HG02943 (cell line): Measurements from ENCODE around the gene BCL2L1.
"Not testable (repeated sequence)": the region's sequence is repeated elsewhere in the genome, so short reads cannot be mapped to it uniquely, and the experiment has no call there.

Experiments used
- ATAC-seq: cut with Tn5 transposase; IDR thresholded peaks from one replicate; pipeline ENCODE4 v1.9.1; 2021; ENCODE audit warnings: mild to moderate bottlenecking, low read depth, moderate library complexity; ENCODE audit not compliant: unreplicated experiment

The BCL2L1 gene

DNA sequence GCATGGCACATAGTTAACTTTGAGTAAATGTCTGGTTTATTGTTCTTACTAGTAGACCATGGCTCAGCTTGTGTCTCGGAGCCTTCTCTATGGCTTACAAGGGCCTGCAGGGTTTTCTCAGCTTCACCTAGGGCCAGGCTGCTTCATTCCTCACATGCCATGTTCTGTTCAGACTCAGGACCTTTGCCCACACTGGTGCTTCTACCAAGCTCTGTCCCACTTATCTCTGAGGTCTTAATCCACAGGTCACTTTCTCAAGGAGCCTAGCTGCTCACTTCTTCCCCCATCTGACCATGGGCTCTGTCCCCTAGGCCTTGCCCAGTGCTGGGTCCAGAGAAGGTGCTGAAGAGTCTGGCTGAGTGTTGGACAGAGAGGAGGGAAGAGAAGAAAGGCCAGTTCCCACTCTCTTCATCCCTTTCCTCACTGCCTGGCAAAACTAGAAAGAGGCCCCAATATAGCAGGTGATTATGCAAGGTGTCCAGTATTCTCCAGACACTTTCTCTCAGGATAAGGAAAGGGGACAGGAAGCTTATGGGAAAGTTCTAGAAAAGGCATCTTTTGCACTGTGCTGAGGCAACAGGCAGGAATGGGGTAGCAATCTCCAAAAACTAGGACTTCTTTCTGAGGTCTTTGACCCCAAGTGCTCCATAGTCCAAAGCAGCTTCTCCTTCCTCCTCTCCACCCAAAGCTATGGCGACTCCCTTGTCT, 45.0 kb downstream of the BCL2L1 start:
- ATAC-seq, result no peak

DNA sequence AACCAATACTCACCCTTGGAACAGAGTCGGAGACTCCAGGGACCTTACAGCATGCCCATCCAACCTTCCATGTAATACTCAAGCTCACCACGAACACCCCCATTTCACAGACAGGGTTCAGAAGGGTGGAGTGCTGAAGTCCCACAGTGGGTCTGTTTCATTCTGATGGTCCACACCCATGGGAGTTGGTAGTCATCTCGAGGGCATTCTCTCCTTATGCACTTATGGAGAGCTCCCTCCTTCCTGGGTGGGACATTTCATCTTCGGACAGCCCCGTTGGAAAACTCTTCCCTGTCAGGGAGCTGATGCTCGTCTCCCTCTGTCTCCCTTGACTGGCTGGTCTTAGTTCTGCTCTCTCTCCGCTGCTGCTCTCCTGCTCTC, 46.1 kb downstream of the BCL2L1 start:
- ATAC-seq, result no peak

DNA sequence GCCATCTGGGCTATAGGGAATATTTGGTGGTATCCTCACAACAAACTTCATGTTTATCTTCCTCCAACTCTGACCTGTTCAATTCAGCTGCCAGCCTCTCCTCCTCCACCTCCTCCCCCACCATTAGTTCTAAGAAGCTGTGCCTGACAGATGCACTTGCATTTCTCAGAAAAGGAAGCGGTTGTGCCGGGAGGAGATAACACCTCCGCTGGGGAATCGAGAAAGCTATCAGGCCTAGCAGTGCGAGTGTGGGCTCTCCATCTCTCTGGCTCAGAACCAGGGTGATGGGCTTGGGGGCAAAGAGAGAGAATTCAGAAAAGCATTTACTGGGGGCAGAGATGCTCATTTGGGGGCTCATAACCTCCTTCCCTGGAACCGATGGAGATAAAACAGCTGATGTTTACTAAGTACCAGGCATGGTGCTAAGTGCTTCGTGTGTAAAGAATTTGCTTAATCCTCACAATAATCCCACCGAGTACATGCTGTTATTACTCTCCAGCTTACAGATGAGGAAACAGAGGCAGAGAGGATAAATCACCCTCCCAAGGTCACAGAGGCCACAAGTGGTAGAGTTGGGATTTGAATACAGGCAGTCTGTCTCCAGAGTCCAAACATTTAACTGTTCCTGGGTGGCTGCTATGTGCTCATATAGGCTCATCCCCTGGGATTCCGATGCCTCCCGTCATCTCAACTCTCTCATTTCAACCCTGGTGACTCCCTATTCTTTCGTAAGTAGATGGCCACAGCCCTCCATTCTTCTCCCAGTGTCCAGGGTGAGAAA, 46.6 kb downstream of the BCL2L1 start:
- ATAC-seq, result no peak

DNA sequence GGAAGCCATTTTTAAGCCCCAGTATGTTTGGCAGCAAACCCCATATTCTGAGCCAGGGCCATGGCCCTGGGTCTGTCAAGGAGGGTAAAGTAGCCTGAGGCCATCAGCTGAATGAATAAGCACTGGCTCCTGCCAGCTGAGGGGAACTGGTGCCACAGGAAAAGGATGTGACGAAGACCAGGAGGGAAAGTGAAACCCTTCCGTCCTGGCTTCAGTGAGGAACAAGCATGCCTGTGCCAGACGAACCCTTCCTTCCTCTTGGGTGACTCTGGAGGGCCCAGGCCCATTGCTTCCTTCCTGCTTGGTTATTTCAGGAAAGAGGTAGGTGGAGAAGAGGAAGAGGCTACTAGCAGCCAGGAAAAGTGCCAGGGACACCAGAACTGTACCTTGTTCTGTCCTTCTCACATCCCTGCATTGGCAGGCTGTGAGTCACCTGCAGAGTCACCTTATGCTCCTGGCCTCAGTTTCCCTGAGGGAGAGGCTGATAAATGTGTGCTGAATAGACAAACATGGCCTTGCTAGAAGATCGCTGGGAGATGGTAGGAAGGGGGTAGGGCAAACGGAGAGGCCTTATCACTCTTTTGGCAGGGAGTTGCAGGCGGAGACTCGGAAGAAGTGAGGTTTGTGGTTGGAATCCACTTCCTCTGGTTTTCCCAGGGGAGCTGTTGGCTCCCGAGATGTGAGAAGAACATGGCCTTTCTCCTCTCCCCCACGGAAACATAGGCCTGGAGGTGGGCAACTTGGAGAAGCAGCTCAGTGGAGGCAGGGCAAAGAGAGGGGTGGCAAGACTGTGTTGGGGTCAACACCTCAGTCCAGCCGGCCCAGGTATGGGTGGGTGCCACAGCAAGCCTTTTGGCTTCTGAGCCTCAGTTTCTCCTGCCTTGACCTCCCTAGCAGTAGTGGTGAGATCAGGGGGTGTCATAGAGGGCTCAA, 47.5 kb downstream of the BCL2L1 start:
- peak; percentile 62 for ATAC-seq

DNA sequence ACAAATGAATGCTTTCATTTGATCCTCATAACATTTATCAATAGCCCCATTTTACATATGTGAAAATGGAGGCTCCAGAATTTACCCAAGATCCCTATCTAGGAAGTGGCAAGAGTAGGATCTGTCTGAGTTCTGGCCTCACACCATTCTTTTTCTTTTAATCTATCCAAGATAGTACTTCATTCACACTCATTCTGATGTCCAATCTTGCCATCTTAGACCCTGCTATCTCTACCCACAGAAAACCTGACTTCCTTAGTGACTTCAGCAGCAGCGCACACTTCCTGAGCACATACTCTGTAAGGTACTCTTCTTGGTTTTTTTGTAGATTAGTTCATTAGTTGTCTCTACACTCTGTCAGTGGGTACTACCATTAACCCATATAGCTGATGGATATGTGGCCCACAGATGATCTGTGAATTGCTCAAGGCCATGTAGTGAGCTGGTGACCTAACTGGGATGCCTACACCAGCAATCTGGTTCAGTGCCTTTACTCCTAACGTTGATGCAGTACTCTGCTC, 48.7 kb downstream of the BCL2L1 start:
- ATAC-seq, result no peak

DNA sequence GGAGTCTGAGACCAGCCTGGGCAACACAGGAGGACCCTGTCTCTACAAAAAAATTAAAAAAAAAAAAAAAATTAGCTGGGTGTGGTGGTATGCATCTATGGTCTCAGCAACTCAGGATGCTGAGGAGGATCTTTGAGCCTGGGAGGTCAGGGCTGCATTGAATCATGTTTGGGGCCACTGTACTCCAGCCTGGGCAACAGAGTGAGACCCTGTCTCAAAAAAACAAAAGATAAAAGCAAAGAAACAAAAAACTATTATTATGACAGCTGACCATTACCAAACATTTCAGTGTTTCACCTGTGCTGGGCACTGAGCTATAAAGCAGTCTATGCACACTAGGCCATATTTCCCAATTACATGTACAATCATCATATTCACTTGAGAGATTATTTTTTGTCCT, 49.2 kb downstream of the BCL2L1 start:
- no peak for ATAC-seq

DNA sequence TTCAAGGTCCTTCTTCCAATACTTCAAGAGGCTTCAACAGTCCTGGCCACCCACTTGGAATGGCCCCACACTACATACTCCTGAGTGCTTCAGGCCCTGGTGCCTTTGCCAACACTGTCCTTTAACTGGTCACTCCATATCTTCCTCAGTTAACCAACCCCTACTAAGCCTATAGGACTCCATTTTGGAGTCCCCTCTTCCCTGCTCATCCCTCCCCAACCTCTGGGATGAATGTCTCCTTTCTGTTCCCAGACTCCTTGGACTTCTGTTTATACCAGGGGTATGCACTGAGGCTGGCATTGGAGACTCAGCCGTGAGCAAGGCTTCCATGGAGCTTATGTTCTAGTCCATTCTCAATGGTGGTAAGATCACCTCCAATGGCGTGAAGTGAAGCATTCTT, 51.3 kb downstream of the BCL2L1 start:
- ATAC-seq, result no peak

DNA sequence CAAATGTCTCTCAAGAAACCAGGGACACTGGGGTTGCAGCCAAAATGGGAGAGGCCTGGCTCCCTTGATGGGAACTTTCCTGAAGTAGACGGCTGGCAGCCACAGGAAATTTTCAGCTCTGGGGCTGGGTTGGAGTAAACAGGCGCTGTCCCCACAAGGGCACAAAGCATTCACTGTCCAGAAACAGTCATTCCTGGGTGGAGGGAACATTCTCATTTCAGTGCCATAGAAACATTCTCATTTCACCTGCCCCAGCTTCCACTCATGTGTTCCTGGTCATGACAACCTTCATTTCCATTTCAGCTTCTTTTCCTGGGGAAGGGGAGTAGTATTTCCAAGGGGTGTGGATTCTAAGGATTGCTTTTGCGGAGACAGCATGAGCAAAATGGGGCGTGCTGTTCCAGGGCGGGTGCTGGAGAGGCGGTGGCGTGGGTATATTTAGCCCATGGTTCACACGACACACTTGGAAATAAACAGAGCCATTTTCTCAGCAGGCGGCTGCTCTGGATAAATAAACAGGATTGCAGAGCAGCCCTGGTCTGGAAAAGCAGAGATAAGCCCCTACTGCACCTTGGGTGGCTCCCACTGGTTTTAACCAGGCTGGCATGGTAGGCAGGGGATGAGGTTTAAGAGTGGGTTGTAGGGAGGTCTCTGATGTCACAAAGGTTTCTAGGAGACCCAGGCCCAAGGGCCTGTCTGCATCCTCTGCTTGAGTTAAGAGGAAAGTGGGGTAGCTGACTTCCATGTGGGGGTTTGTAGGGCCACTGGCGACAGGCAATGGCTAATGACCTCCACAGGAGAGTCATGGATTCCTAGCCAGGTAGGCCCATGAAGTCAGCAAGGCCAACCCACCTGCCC, 52.1 kb downstream of the BCL2L1 start:
- no peak for ATAC-seq

DNA sequence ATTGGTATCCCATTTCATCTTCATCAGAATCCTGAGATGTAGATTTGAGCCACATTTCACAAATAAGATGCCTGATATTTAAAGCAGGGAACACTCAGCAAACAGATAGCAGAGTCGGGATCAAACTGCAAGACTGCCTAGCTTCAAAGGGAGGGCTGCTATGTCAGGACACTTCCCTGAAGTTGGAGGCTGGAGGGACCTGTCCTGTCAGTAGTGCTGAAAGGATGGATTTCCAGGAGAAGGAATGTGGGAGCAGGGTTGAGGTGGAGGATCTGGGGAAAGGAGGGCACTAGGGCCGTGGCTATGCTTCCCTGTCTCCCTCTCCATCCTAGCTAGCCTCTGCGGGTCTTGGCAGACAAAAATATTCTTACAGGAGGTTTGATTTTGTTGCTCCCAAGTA, 52.8 kb downstream of the BCL2L1 start:
- no peak for ATAC-seq

DNA sequence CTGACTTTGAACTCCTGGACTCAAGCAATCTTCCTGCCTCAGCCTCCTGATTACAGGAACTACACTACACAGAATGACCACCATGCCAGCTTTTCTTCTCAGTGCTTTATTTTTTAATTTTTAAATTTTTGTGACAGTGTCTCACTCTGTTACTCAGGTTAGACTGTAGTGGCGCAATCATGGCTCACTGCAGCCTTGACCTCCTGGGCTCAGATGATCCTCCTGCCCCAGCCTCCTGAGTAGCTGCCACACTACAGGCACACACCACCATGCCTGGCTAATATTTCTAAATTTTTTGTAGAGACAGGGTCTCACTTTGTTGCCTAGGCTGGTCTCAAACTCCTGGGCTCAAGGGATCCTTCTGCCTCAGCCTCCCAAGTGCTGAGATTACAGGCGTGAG, 53.7 kb downstream of the BCL2L1 start:
- not testable (repeated sequence) for ATAC-seq

DNA sequence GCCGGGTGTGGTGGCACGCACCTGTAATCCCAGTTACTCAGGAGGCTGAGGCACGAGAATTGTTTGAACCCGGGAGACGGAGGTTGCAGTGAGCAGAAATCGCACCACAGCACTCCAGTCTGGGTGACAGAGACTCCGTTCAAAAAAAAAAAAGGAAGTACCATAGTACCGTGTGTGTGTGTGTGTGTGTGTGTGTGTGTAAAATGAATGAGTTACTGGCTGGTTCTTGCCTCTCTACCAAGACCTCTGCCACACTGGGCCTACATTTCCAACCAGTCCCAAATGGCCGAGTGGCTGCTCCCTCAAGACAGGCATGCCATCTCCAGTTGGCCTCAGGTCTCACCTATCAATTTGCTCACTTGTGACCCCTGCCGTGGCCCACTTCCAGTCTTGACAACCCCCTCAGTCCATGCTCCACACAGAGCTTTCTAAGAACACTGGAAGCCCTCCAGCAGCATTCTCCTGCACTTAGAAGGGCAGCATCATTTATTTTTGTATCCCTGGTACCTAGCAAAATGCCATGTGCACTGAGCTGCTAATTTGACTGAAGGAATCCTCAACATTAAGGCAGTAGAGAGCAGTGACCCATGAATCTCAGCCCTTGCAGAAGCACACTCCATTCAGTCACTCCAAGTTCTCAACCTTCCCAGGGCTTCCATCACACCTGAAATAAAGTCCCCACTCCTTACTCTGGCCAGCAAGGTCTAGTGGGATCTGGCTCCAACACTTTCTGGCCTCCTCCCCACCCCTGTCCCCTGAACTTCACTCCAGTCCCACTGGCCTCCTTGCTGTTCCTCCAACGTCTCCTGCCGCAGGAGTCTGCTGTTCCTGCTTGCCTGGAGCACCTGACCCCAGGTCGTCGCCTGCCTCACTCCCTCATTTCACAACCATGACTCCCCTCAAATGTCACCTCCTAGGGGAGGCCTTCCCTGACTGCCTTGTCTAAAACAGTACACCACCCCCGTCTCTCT, 55.1 kb downstream of the BCL2L1 start:
- no peak for ATAC-seq

DNA sequence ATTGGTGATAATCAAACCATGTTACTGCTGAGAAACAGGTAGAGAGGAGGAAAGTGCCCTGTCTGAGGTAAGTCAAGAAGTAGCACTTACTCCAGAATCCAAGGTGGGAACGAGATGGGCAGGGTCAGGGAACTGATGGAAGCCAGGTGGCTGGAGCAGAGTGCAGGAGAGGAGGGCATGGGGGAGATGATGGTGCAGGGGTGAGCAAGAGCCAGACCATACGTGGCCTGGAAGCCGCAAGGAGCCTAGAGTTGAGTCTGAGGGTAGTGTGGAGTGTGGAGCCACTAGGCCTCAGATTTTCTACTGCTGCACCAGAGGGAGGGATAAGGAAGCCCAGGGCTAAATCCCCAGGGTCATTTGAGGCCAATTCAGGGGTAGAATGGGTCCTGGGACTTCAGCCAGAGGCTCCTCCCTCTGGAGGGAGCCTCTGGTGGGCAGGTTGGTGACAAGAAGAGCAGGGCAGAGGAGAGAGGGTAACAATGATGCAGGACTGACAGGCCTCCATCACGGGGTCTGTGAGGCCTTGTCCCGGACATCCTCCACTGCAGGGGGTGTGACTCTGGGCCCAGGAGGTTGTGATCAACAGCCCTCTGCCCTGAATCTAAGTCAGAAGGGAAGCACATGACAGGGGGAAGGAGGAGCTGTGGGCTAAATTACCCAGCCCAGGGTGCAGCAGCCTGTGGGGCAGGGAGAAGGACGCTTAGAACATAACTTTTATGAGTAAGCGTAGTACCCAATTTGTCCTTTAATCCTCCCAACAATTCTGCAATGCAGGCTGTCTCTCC, 56.2 kb downstream of the BCL2L1 start:
- no peak for ATAC-seq

DNA sequence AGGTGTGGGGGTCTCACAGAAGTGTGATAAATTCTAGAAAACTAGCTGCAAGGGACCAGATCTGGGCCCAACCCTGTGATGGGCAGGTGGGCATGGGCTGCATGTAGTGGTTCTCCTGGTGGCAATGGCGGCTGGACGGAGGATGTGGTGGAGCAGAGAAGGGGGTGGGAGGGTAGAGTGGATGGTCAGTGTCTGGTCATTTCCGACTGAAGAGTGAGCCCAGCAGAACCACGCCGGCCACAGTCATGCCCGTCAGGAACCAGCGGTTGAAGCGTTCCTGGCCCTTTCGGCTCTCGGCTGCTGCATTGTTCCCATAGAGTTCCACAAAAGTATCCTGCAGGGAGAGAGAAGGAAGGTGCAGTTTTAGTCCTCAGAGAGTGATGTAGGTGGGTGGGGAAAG, 56.9 kb downstream of the BCL2L1 start:
- ATAC-seq, result no peak

DNA sequence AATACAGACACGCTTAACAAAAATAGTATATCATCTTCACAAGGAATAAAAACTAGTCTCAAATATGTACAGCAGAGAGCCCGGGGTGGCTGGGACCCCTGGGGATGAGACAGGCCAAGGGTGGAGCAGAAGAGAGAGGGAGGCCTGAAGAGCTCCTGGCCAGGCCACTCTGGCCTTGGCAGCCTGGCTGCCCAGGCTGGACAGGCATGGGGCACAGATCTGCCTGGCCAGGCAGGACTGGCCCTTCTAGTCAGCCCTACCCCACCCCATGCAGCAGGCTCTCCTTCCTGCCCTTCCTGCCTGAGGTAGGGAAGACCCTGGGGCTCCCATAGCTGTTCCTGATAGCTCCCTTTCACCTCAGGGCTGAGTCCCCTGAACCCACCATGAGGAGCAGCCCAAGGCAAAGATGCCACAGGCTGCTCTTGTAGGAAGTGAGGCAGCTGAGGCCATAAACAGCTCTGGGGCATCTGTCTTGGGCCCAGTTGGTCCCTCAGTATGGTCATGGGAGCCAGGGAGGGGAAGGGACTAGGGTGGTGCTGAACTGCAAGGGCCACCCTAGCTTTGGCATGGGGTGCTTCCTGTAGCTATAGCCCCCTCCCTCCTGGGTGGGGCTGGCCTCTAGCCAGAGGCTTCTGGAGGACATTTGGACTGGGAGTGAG, 57.8 kb downstream of the BCL2L1 start:
- ATAC-seq, result no peak

DNA sequence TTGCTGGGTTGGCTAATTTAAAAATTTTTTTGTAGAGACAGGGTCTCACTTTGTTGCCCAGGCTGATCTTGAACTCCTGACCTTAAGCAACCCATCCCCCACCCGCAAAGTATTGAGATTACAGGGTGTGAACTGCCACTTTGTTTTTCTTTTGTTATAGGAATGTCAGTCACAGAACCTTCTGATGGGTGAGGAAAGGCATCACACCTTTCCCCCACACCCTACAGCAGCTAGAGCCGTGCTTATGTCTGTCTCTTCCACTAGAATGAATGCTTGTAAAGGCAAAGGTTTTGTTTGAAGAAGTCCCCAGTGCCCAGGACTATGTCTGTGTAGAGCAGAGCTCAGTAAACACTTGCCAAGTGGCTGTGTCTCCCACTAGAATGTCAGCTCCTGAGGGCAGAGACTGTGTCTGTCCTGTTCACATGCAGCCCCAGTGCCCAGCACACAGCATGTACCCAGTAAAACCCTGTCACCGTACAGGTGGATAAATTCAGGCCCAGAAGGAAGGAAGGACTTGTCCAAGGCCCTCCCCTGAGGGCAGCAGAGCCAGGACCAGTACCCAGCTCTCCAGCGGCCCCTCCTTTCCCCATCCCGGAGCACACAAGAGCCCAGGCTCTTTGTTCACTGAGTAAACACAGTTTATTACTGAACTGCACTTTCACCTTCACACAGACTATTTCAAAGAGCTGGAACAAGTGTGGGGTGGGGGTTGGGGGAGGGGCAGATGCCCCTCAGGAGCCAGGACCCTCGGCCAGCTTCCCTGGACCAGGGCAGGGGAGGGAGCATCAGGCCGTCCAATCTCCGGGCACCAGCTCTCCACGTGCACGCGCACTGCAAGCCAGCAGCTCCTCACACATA, 58.6 kb downstream of the BCL2L1 start:
- ATAC-seq, result no peak

DNA sequence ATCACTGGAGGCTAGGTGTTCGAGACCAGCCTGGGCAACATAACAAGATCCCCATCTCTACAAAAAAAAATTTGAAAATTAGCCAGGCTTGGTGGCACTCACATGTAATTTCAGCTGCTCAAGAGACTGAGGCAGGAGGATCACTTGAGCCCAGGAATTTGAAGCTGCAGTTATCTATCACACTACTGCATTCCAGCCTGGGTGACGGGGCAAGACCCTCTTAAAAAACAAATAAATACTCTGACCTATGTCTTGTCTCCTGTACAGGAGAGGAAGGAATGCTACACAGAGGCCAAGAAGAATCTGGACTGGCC, 59.2 kb downstream of the BCL2L1 start:
- no peak for ATAC-seq

DNA sequence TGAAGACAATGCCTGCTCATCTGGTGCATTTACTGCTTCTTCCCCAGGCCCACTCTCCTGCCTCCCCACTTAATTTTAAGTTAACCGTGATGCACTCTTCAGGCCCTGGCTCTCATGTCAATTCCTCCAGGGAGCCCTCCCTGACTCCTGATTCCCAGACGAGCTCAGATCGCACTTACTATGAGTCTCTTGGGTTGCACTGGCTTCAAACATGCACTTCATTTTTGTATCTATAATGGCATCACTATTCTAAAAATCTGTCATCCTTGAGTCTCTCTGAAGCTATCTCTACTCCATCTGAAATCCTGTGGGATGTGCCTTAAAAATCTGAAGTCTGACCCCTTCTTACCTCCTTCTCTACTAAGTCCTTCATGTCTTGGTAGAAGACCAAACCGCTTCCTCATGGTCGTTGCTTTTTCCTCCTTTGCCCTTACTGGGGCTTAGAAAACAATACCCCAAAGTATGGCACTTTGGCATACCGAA, 60.3 kb downstream of the BCL2L1 start:
- ATAC-seq, result no peak
